Activated CD4-positive, alpha-beta memory T cell treated with anti-CD3 and anti-CD28 coated beads, Interleukin-2, amount 10 ng/mL, durations not matched to agents 7 days and 5 days (primary cell): Measurements from ENCODE around the gene KLK1. TPM values are rescaled to one million over a fixed set of nuclear protein-coding genes. Genes with fewer than 3 reads are reported as not detected.
"Not testable (repeated sequence)": the region's sequence is repeated elsewhere in the genome, so short reads cannot be mapped to it uniquely, and the experiment has no call there.

Experiments
- CTCF ChIA-PET: fragments of 350-600 bp; sonication (Branson Sonifier 250); formaldehyde crosslinking; loops from one replicate; lab custom pipeline; 2021; ENCODE audit warnings: antibody characterized with exemption, inconsistent platforms; lab: Charles Lee
- POLR2A ChIA-PET: fragments of 350-600 bp; sonication (Branson Sonifier 250); formaldehyde crosslinking; loops from one replicate; lab custom pipeline; 2021; ENCODE audit warnings: antibody characterized with exemption; lab: Charles Lee
- DNase-seq: peaks from one replicate; pipeline ENCODE4 v3.0.0-alpha.2; 2020
- H3K27ac Mint-ChIP-seq: one replicate; pipeline ENCODE4 v1.8.0; 2021; ENCODE audit warnings: mild to moderate bottlenecking, mixed read lengths
- H3K27me3 Mint-ChIP-seq: one replicate; pipeline ENCODE4 v1.8.0; 2021; ENCODE audit warnings: mixed read lengths
- H3K36me3 Mint-ChIP-seq: one replicate; pipeline ENCODE4 v1.8.0; 2021; ENCODE audit warnings: low read depth, mixed read lengths
- H3K4me1 Mint-ChIP-seq: one replicate; pipeline ENCODE4 v1.8.0; 2021; ENCODE audit warnings: mixed read lengths
- H3K4me3 Mint-ChIP-seq: one replicate; pipeline ENCODE4 v1.8.0; 2021; ENCODE audit warnings: mild to moderate bottlenecking, mixed read lengths
- H3K9me3 Mint-ChIP-seq: one replicate; pipeline ENCODE4 v1.8.0; 2021; ENCODE audit warnings: mixed read lengths
- total RNA-seq, 2 experiments: library from RNA; stranded (reverse); gene quantifications; one replicate each; pipeline ENCODE4 v1.2.3, GENCODE V29; 2021

KLK1 gene
- total RNA-seq, 2 experiments from 2014 or later = 2.2 to 2.6 TPM

GRCh38 chr19:50819636-50820035 lies 4.0 kb downstream of the KLK1 start:
- ChIA-PET CTCF (interaction anchor here (0.7 kb wide), 1 partner anchor 212 kb away, joined by 3 read pairs; no protein-coding TSS in a partner anchor), POLR2A (interaction anchor here (1.7 to 1.8 kb wide), 2 partner anchors 15 to 16 kb away, joined by 7 to 8 read pairs; no protein-coding TSS in a partner anchor)
- Mint-ChIP-seq H3K27ac (no peak overlapping the region), H3K4me3 (no peak overlapping the region), H3K36me3 (no peaks in the 10 kb centered on the region), H3K27me3 (peaks cover 36% of the 10 kb centered on the region), H3K4me1 (peaks cover 43% of the 10 kb centered on the region), H3K9me3 (peaks cover 3% of the 10 kb centered on the region)
- DNase-seq = no peak

- Mint-ChIP-seq H3K4me3 (peak overlapping the region; percentile 69), H3K9me3 (peaks cover 3% of the 10 kb centered on the region), H3K27me3 (peaks cover 33% of the 10 kb centered on the region), H3K27ac (no peak overlapping the region), H3K4me1 (peaks cover 43% of the 10 kb centered on the region), H3K36me3 (no peaks in the 10 kb centered on the region)
- ChIA-PET CTCF (no interaction called here), POLR2A (interaction anchor here (1.7 kb wide), 1 partner anchor 14 kb away, joined by 7 read pairs; no protein-coding TSS in a partner anchor)
- no peak for DNase-seq
These were observed 4.6 kb downstream of the KLK1 start for GRCh38 chr19:50818859-50819472.

GRCh38 chr19:50817941-50818858 lies 5.4 kb downstream of the KLK1 start:
- Mint-ChIP-seq H3K36me3 (no peaks in the 10 kb centered on the region), H3K27me3 (peaks cover 33% of the 10 kb centered on the region), H3K4me1 (peaks cover 43% of the 10 kb centered on the region), H3K4me3 (peak overlapping the region; percentile 69), H3K9me3 (peaks cover 3% of the 10 kb centered on the region), H3K27ac (peak overlapping the region; percentile 29)
- ChIA-PET CTCF (no interaction called here), POLR2A (interaction anchor here (1.1 to 1.5 kb wide), 2 partner anchors 13 to 14 kb away, joined by 3 to 5 read pairs; no protein-coding TSS in a partner anchor)
- DNase-seq = peak; percentile 74

GRCh38 chr19:50815439-50815838 lies 8.1 kb downstream of the KLK1 start:
- CTCF ChIA-PET = no interaction called here
- H3K4me1 Mint-ChIP-seq = peaks cover 36% of the 10 kb centered on the region
- H3K36me3 Mint-ChIP-seq = no peaks in the 10 kb centered on the region
- no peak for DNase-seq
- no peak overlapping the region for H3K4me3 Mint-ChIP-seq
- POLR2A ChIA-PET = interaction anchor here (1.1 to 1.5 kb wide), 2 partner anchors 11 to 12 kb away, joined by 3 to 5 read pairs; no protein-coding TSS in a partner anchor
- H3K27ac Mint-ChIP-seq = no peak overlapping the region
- H3K9me3 Mint-ChIP-seq = peaks cover 7% of the 10 kb centered on the region
- H3K27me3 Mint-ChIP-seq = peaks cover 30% of the 10 kb centered on the region

DNA sequence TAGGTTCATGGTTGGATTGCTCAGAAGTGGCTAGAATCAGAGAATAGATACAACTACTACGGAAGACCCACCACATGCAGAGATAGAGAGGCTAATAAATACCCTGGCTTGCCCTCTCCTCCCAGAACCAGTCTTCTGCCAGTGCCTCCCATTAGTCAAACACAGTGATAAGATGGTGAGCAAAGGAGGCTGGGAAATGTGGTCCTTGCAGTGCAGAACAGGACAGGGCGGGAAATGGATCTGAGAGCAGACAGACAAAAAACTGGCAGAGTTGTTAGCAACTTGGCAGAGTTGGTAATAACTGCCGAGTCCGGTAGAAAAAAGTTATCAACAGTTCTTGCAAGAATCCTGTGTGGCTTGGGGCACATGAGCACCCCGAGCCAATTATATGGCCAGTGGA lies 8.7 kb downstream of the KLK1 start:
- H3K27me3 Mint-ChIP-seq = peaks cover 27% of the 10 kb centered on the region
- H3K27ac Mint-ChIP-seq = no peak overlapping the region
- CTCF ChIA-PET = no interaction called here
- DNase-seq = no peak
- POLR2A ChIA-PET = interaction anchor here (1.1 to 1.5 kb wide), 2 partner anchors 10 to 11 kb away, joined by 3 to 5 read pairs; no protein-coding TSS in a partner anchor
- H3K4me3 Mint-ChIP-seq = no peak overlapping the region
- no peaks in the 10 kb centered on the region for H3K36me3 Mint-ChIP-seq
- peaks cover 8% of the 10 kb centered on the region for H3K9me3 Mint-ChIP-seq
- H3K4me1 Mint-ChIP-seq = peaks cover 31% of the 10 kb centered on the region

- no peak for DNase-seq
- ChIA-PET CTCF (no interaction called here), POLR2A (no interaction called here)
- peaks cover 8% of the 10 kb centered on the region for H3K9me3 Mint-ChIP-seq
- no peak overlapping the region for H3K4me3 Mint-ChIP-seq
- H3K27me3 Mint-ChIP-seq = peaks cover 16% of the 10 kb centered on the region
- no peak overlapping the region for H3K27ac Mint-ChIP-seq
- H3K4me1 Mint-ChIP-seq = peaks cover 9% of the 10 kb centered on the region
- H3K36me3 Mint-ChIP-seq = no peaks in the 10 kb centered on the region
These were observed 11.1 kb downstream of the KLK1 start for GRCh38 chr19:50812474-50812873.

DNA sequence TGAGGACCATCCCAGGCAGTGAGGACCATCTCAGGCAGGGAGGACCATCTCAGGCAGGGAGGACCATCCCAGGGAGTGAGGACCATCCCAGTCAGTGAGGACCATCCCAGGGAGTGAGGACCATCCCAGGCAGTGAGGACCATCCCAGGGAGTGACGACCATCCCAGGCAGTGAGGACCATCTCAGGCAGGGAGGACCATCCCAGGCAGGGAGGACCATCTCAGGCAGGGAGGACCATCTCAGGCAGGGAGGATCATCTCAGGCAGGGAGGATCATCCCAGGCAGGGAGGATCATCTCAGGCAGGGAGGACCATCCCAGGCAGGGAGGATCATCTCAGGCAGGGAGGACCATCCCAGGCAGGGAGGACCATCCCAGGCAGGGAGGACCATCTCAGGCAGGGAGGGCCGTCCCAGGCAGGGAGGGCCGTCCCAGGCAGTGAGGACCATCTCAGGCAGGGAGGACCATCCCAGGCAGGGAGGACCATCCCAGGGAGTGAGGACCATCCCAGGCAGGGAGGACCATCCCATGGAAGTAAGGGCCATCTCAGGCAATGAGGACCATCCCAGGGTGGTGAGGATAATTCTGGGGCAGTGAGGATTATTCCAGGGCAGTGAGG lies 11.9 kb downstream of the KLK1 start:
- H3K36me3 Mint-ChIP-seq, POLR2A ChIA-PET, H3K27ac Mint-ChIP-seq, H3K9me3 Mint-ChIP-seq, DNase-seq, H3K4me3 Mint-ChIP-seq, CTCF ChIA-PET, H3K4me1 Mint-ChIP-seq: not testable (repeated sequence)
- peaks cover 14% of the 10 kb centered on the region for H3K27me3 Mint-ChIP-seq

DNA sequence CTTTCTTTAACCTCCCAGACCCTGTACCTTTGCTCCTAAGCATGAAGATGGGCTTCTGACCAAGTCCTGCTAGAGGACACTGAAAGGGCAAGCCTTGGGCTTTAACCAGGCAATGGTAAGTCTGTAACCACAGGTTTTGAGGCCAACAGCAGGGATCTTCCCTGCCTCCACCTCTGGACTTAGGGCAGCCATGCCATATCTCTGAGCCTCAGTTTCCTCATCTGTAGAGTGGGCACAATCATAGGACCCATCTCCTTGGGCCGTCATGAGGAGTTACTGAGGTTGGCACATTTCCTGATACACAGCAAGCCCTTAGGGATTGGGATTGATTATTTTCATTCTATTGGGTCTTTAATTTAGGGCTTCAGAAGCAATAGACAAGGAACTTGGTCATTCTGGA lies 14.7 kb downstream of the KLK1 start:
- CTCF ChIA-PET = no interaction called here
- no peak overlapping the region for H3K4me3 Mint-ChIP-seq

DNA sequence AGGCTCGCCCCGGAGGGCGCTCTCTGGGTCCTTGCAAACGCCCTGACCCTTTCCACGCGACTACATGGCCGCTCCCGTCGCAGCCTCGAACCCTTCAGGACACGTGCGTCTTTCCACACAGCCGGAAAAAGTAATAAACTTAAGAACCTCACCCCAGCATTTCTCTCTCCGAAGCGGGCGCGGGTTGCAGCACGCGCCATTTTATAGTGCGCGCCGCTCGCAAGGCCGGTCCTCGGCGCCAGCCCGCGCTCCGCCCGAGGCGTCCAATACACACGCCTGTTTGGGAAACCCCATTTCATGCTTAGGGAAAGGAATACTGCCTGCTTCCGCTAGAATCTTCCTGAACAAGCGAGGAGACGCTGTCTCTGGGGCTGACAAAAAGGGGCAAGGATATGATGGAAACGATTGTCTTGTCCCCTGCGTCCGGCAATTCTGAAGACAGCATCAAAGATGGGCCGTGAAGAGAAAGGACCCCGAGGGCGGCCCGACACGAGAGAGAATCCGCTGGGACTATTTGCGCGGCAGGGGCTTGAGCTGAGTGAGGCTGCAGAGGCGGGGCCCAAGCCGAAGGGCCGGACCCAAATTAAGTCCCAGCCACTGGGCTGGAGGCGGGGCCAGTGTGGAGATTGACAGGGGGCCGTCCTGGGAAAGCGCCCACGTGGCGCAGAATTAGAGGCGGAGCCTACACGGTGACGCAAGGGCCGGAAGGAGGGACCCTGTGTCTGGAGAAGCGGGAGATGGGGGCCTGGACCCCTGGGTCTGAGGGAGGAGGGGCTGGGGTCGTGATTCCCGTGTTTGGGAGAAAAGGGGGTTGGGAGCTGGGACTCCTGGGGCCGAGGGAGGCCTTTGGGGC lies 18.9 kb downstream of the KLK1 start:
- Mint-ChIP-seq H3K36me3 (peaks cover 30% of the 10 kb centered on the region), H3K27ac (peak overlapping the region; percentile 97), H3K9me3 (no peaks in the 10 kb centered on the region), H3K27me3 (no peaks in the 10 kb centered on the region), H3K4me1 (peaks cover 40% of the 10 kb centered on the region), H3K4me3 (peak overlapping the region; percentile 89)
- DNase-seq = peak; percentile 99
- CTCF ChIA-PET = interaction anchor here (0.7 to 1.4 kb wide), 3 partner anchors 80 to 118 kb away, joined by 3 to 4 read pairs (median 3); no protein-coding TSS in a partner anchor
- POLR2A ChIA-PET = interaction anchor here (0.6 to 6.2 kb wide), 21 partner anchors 10 to 876 kb away, joined by 3 to 72 read pairs (median 5); partner anchors contain the start of genes ACP4, JOSD2, NR1H2 and POLD1

More for the DNA sequence above, 14.7 kb downstream of the KLK1 start:
- H3K27me3 Mint-ChIP-seq = peaks cover 11% of the 10 kb centered on the region
- DNase-seq = no peak
- H3K36me3 Mint-ChIP-seq = peaks cover 2% of the 10 kb centered on the region
- peaks cover 5% of the 10 kb centered on the region for H3K9me3 Mint-ChIP-seq
- POLR2A ChIA-PET = no interaction called here
- peaks cover 15% of the 10 kb centered on the region for H3K4me1 Mint-ChIP-seq
- H3K27ac Mint-ChIP-seq = no peak overlapping the region

- CTCF ChIA-PET = interaction anchor here (0.7 to 1.4 kb wide), 2 partner anchors 79 to 118 kb away, joined by 3 to 4 read pairs; no protein-coding TSS in a partner anchor
- POLR2A ChIA-PET = interaction anchor here (0.7 to 6.2 kb wide), 14 partner anchors 11 to 874 kb away, joined by 3 to 72 read pairs (median 3); partner anchors contain the start of genes ACP4, JOSD2 and NR1H2
- no peak for DNase-seq
- peaks cover 30% of the 10 kb centered on the region for H3K36me3 Mint-ChIP-seq
- H3K4me3 Mint-ChIP-seq = peak overlapping the region; percentile 89
- no peaks in the 10 kb centered on the region for H3K9me3 Mint-ChIP-seq
- H3K27ac Mint-ChIP-seq = peak overlapping the region; percentile 97
- no peaks in the 10 kb centered on the region for H3K27me3 Mint-ChIP-seq
- peaks cover 40% of the 10 kb centered on the region for H3K4me1 Mint-ChIP-seq
These were observed 19.8 kb downstream of the KLK1 start for GRCh38 chr19:50803633-50804419.

DNA sequence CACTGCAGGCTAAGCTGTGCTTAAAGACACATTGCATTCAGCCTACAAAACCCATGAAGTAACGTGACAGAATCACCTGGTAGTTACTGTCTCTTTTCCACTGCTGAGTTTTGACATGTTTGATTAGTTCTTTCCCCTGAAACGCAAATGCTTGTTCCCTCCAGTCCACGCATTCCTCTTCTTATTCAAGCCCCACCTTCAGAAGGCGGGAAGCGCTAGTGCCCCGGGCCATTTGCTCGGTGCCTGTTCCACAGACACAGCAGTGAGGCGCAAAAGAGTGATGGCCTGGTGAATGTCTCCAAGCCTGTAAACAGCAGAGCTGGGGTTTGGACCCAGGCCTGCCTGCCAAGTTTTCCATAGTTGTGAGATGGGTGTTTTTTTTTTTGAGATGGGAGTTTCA lies 22.5 kb downstream of the KLK1 start:
- H3K9me3 Mint-ChIP-seq = no peaks in the 10 kb centered on the region
- ChIA-PET CTCF (interaction anchor here (1.1 kb wide), 1 partner anchor 121 kb away, joined by 5 read pairs; no protein-coding TSS in a partner anchor), POLR2A (interaction anchor here (6.2 kb wide), 1 partner anchor 9 kb away, joined by 72 read pairs; the partner anchor contains the start of gene ACP4)
- H3K4me3 Mint-ChIP-seq = no peak overlapping the region
- H3K27ac Mint-ChIP-seq = no peak overlapping the region
- H3K36me3 Mint-ChIP-seq = peaks cover 41% of the 10 kb centered on the region
- peaks cover 37% of the 10 kb centered on the region for H3K4me1 Mint-ChIP-seq
- no peak for DNase-seq
- no peaks in the 10 kb centered on the region for H3K27me3 Mint-ChIP-seq
